Measurements from ENCODE around the gene NLRC5.

GRCh38 chr16:56971768-56972043 lies 17.7 kb upstream of the NLRC5 start:
- no peak for TF ChIP-seq CTCF (IDR thresholded peaks at IDR 0.05)
- no peak for TF ChIP-seq POLR2AphosphoS5 (IDR thresholded peaks at IDR 0.05)
